HG03342 (cell line): Measurements from ENCODE around the gene TCF21.

Experiments
- ATAC-seq: cut with Tn5 transposase; IDR thresholded peaks from one replicate; pipeline ENCODE4 v1.9.1; 2021; ENCODE audit warnings: mild to moderate bottlenecking, moderate library complexity; ENCODE audit not compliant: unreplicated experiment

The TCF21 gene

DNA sequence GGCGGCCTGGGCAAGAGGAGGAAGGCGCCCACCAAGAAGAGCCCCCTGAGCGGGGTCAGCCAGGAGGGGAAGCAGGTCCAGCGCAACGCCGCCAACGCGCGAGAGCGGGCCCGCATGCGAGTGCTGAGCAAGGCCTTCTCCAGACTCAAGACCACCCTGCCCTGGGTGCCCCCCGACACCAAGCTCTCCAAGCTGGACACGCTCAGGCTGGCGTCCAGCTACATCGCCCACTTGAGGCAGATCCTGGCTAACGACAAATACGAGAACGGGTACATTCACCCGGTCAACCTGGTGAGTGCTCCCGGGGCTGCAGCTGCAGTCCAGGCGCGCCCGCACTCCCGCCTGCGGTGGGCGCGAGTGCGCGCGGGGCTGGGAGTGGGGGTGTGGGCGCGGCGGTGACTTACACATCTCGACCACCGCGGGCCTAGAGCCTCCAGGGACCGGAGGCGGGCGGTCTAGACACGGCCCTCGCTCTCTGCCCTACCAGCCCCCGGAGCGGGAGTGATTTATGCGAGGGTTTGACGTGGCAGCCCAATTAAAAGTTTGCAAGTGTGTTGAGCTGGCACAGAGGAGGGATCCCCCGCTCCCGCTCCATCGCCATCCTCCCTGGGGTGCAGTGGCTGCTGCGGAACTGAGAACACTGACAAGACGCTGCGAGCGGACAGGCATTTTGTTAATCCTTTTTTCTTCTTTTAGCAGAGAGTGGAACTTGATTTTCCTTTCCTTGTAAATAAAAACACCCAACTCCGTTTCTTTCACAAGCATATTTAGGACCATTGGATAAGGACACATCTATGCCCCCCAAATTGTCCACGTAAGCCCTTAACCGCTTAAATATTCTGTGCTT, 867 bp downstream of the TCF21 start:
- ATAC-seq: no peak

- no peak for ATAC-seq
Measured at GRCh38 chr6:133890711-133891148, 1.8 kb downstream of the TCF21 start.

DNA sequence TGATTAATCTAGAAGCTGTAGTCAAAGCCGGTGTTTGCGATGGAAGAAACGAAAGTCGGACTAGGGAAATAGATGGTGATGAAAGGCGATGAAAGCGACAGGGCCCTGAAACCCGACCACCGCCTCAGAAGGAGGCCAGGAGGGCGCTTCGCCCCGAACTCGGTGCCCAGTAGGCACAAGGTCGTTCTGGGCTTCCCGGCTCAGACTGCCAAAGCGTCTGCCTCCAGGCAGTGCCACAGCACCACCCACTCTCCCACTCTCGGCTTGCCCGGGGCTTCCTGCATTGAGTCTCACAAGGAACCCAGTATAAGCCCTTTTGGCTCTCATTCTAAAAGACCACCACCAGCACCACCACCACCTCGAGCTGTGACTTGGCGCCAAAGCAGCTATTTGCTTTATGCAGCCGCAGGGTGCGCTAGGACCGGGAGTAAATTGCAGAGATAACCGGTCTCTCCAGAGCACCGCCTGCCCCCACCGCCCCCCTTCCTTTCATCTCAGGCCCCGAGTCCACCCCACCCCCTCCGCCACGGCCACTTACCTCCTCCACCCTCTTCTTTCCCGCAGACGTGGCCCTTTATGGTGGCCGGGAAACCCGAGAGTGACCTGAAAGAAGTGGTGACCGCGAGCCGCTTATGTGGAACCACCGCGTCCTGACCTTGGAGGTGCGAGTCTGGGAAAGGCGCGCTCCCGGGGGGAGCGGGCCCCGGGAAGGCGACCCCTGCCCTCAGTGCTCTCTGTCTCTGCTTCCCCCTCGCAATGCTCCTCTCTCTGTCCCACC, 2.4 kb downstream of the TCF21 start:
- ATAC-seq: no peak

- ATAC-seq: no peak
Measured at GRCh38 chr6:133891927-133892812, 3.3 kb downstream of the TCF21 start.

- ATAC-seq: no peak
Measured at GRCh38 chr6:133892813-133893691, 4.1 kb downstream of the TCF21 start.

DNA sequence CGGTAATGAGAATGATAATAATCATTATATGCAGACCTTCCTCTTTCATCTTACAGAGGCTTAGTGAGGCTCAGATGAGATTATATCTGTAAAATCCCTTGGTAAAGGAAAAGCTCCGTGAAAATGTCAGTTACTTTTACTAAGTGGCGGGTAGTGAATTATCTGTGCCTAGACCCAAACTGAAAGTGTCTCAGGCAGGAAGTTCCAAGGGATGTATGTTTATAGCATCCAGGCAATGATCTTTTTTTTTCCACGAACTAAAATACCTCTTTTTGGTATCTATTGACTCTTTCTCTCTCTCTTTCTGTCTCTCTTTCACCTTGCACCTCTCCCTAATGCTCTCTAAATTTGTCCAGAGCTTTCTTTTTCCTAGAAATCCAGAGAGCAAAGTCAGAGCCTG, 5.0 kb downstream of the TCF21 start:
- no peak for ATAC-seq

GRCh38 chr6:133894369-133894768, 5.5 kb downstream of the TCF21 start:
- no peak for ATAC-seq

DNA sequence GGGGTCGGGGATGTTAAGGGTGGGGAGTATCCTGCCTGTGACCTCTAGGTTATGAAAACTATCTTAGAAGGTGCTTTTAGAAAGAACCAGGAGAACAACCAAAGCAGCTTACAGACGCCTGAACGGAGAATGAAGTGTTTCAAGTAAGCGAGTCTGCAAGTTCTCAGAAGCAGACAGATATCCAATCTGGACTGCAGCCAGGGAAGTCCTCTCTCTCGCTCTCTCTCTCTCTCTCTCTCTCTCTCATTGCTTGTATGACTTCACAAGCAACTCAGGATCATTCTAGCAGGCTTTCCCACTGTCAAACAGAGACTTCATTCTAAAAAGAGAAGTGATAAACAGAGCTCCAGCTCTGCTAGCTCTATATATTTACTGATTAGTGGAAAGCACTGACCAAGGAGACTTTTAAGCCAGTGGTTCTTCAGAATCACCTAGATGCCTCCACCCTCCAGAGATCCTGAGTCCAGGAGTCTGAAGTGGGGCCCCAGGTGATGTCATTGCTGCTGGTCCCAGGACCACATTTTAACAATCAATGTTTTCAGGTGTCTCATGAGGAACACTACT, 6.0 kb downstream of the TCF21 start:
- ATAC-seq: no peak

DNA sequence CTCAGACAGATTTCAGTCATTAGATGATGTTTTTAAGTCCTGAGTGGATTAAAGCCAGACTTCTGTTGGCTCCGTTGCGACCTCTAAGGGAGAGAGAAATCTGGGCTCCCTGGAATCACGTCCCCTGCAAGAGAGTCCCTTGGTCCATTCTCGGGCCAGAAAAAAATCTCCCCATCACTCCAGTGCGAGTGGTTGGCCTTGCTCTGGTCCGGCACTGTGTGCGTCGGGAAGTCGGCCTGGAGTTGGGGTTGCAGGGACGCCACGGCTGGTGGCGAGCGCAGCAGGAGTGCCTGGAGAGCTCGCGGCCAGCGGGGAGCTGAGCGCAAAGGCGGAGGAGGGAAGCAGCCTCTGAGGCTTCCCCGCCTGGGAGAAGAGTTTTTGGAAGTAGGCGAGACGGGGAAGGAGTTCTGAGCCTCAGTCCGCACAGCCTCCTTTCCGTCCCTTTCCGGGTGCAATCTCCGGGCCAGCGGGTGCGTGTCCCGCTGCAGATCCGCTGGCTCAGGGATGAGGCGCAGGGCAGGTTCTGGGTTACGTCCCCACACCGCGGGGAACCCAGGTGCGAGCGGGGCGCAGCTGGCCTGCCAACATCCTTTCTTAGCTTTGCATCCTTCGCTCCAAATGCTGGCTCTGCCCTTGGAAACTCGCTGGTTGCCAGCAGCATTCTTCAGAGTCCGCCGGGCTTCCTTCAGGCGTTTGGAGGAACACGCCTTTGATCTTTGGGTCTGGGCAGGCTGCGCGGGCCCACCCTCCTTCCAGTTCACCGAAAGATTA, 6.8 kb downstream of the TCF21 start:
- no peak for ATAC-seq

GRCh38 chr6:133896344-133896721, 7.4 kb downstream of the TCF21 start:
- ATAC-seq: no peak

DNA sequence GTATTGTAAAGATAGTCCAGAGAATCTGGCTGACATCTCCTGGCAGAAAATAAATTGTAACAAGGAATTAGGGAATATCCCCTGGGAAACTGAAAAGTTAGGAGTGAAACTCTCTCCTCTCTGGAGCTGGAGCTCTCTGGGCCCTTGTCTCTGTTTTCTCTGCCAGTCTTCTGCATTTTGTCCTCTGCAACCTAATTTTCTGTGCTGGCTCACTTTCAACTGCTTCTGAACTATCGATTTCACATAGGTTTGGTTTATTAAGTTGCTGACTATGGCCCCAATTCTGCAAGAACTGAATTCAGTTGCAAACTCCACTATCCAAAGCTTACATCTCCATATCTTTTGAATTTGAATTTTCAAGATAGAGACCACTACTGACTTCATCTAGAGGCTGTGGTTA, 9.3 kb downstream of the TCF21 start:
- ATAC-seq: no peak

DNA sequence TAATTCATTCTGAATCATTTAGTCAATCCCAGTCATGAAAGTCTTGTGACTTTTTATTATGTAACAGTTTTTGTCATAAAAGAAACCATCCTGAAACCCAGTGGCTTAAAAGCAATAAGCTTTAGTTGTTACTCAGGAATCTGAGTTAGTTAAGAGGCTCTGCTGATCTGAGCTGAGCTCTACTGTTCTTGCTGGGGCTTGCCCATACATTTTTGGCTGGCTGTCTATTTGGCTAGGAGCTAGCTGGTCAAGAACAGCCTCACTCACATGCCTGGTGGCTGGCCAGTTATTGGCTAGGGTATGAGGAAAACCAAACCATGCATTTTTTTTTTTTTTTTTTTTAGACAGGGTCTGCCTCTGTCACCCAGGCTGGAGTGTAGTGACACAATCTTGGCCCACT, 10.6 kb downstream of the TCF21 start:
- ATAC-seq: no peak

DNA sequence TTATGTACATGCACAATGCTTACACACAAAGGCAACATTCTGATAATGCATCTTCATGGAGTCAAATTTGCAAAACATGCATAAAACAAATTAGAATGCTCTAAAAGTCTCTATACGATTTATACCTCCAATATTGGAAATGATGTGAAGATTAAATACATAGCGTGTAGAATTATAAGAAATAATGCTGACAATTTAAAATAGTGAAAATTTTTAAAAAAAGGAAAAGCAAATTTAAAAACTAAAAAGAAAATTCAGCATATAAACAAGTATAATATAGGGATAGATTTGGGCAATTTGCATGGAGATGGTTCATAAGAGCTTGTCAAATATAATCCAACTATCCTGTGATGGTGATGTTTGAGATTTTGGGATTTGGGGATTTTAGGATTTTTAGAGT, 14.9 kb downstream of the TCF21 start:
- ATAC-seq: no peak

GRCh38 chr6:133906050-133906449, 17.1 kb downstream of the TCF21 start:
- ATAC-seq: no peak

- peak; percentile 77 for ATAC-seq
Measured at GRCh38 chr6:133916650-133917151, 27.8 kb downstream of the TCF21 start.

DNA sequence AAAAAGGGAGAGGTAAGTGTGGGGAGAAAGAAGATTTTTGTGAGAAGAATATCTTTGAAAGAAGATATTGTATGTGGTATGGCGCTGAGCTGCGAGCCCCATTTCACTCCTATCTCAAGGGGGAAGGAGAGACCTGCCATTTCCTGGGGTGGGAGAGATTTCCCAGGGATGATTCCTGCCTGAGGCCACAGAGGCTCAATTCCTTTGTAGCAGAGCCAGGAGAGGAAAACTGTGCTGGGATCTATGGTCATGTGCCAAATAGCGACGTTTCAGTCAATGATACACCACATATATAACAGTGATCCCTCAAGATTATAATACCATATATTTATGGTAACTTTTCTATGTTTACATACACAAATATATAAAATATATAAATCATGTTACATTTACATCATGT, 28.9 kb downstream of the TCF21 start:
- ATAC-seq: no peak

DNA sequence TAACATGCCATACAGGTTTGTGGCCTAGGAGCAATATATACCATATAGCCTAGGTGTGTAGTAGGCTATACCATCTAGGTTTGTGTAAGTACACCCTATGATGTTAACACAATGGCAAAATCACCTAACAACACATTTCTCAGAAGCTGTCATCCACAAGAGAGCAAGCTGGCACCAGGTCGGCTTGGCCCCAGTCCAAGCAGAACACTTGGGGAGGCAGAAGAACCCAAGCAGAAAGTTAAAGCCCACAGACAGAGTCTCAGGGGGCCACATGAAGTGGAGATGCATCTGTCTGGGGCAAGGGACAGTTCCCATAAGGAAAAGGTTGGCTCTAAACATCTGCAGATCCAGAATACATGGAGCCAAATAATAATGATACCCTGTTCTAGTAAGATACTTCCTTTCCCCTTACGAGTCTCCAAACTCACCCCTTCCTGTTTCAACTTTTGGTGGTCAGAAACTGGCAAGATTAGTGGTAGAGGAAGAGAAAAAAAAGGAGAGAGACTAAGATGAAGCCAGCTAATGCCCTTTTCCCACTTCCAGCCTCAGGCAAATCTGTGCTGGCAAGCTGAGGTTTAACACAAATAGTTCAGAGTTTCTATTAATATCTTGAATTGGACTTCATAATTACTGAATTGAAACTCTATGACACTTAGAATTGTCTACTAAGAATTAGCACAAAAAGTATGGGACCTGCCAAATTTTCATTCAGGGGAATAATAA, 29.5 kb downstream of the TCF21 start:
- no peak for ATAC-seq

DNA sequence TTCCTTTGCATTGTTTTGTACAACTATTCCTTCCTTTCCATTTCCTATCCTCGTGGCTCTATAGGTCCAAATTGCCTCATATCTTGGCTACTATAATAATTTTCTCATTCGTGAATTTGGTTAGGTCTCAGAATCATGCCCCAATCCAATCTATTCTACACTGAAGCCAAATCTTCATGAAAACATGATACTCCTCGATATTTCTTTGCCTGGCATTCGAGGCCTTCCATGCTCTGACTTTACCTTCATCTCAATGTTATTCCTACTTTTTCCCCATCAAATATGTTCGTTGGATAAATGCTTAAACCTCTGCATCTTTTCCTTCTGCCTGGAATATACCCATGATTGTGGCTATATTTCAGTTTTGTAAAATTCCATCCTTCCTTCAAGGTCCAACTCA, 30.4 kb downstream of the TCF21 start:
- ATAC-seq: no peak
